HG03442 (cell line): ENCODE results near the gene ZCCHC2.

Experiments used
- ATAC-seq: cut with Tn5 transposase; IDR thresholded peaks from one replicate; pipeline ENCODE4 v1.9.1; 2021; ENCODE audit warnings: mild to moderate bottlenecking, moderate library complexity; ENCODE audit not compliant: unreplicated experiment

ZCCHC2 gene

GRCh38 chr18:62605685-62606084 lies 82.9 kb downstream of the ZCCHC2 start:
- no peak for ATAC-seq

- ATAC-seq = no peak
Observed at GRCh38 chr18:62606106-62606505, 83.3 kb downstream of the ZCCHC2 start.

GRCh38 chr18:62607302-62607701 lies 84.5 kb downstream of the ZCCHC2 start:
- no peak for ATAC-seq

GRCh38 chr18:62607708-62608428 lies 85.0 kb downstream of the ZCCHC2 start:
- ATAC-seq = no peak

- no peak for ATAC-seq
Observed at GRCh38 chr18:62609764-62610163, 86.9 kb downstream of the ZCCHC2 start.

GRCh38 chr18:62610351-62610700 lies 87.5 kb downstream of the ZCCHC2 start:
- ATAC-seq = no peak

GRCh38 chr18:62610701-62611411 lies 88.0 kb downstream of the ZCCHC2 start:
- ATAC-seq = no peak

- ATAC-seq = no peak
Observed at GRCh38 chr18:62611453-62612288, 88.8 kb downstream of the ZCCHC2 start.

GRCh38 chr18:62612289-62612645 lies 89.4 kb downstream of the ZCCHC2 start:
- ATAC-seq = no peak

GRCh38 chr18:62612776-62613175 lies 90.0 kb downstream of the ZCCHC2 start:
- no peak for ATAC-seq

GRCh38 chr18:62614494-62614893 lies 91.7 kb downstream of the ZCCHC2 start:
- no peak for ATAC-seq

- ATAC-seq = no peak
Observed at GRCh38 chr18:62616331-62616805, 93.5 kb downstream of the ZCCHC2 start.

- no peak for ATAC-seq
Observed at GRCh38 chr18:62617793-62618591, 95.2 kb downstream of the ZCCHC2 start.

GRCh38 chr18:62618735-62619134 lies 95.9 kb downstream of the ZCCHC2 start:
- ATAC-seq = no peak

- no peak for ATAC-seq
Observed at GRCh38 chr18:62621546-62621945, 98.7 kb downstream of the ZCCHC2 start.

- ATAC-seq = no peak
Observed at GRCh38 chr18:62625019-62625418, 102.2 kb downstream of the ZCCHC2 start.
